ENCODE measurements around the gene QSOX2. TPM values are rescaled to one million over a fixed set of nuclear protein-coding genes. Genes with fewer than 3 reads are reported as not detected.

The QSOX2 gene
- total RNA-seq, 2 experiments from 2014 or later: 14.4 TPM

- POLR2A ChIA-PET: no interaction called here
- no peaks in the 10 kb centered on the region for H3K9me3 Mint-ChIP-seq
- H3K4me3 ChIP-seq (ENCODE audit: low read length): no peak overlapping the region
- no peak overlapping the region for H3K4me3 Mint-ChIP-seq
- intact Hi-C loops (cut with DNase I, micrococcal nuclease): no loop called here
- no peaks in the 10 kb centered on the region for H3K36me3 ChIP-seq (ENCODE audit: insufficient read depth, low read length)
- CTCF ChIA-PET: no interaction called here
- H3K4me1 Mint-ChIP-seq (ENCODE audit: low read depth): no peaks in the 10 kb centered on the region
- ATAC-seq (ENCODE audit: poor library complexity) (no peak), DNase-seq (no peak)
- no peak overlapping the region for H3K27ac ChIP-seq (ENCODE audit: low read depth in 1 of 2, low read length in 2 of 2)
- no peaks in the 10 kb centered on the region for H3K4me1 ChIP-seq (ENCODE audit: insufficient read depth, low read length)
- H3K36me3 Mint-ChIP-seq (ENCODE audit: low read depth): no peaks in the 10 kb centered on the region
- H3K27me3 ChIP-seq (ENCODE audit: control insufficient read depth in 1 of 2, insufficient read depth in 2 of 2, low read length in 2 of 2): peaks cover 57 to 67% of the 10 kb centered on the region in 2 experiments
- TF ChIP-seq CTCF (IDR thresholded peaks at IDR 0.05): no peak
- peaks cover 61% of the 10 kb centered on the region for H3K27me3 Mint-ChIP-seq
- no peak overlapping the region for H3K27ac Mint-ChIP-seq
- H3K9me3 ChIP-seq (ENCODE audit: control insufficient read depth in 1 of 2, insufficient read depth in 1 of 2, low read length in 2 of 2): peaks cover 0 to 27% of the 10 kb centered on the region in 2 experiments
Measured at GRCh38 chr9:136192289-136193126, 53.1 kb downstream of the QSOX2 start.

GRCh38 chr9:136191960-136192286 lies 53.7 kb downstream of the QSOX2 start:
- Histone ChIP-seq H3K36me3 (ENCODE audit: insufficient read depth, low read length) (no peaks in the 10 kb centered on the region), H3K4me1 (ENCODE audit: insufficient read depth, low read length) (no peaks in the 10 kb centered on the region), H3K9me3 (ENCODE audit: control insufficient read depth in 1 of 2, insufficient read depth in 1 of 2, low read length in 2 of 2) (peaks cover 0 to 26% of the 10 kb centered on the region in 2 experiments), H3K27me3 (ENCODE audit: control insufficient read depth in 1 of 2, insufficient read depth in 2 of 2, low read length in 2 of 2) (peaks cover 53 to 63% of the 10 kb centered on the region in 2 experiments), H3K27ac (ENCODE audit: low read depth in 1 of 2, low read length in 2 of 2) (no peak overlapping the region), H3K4me3 (ENCODE audit: low read length) (no peak overlapping the region)
- Mint-ChIP-seq H3K4me1 (ENCODE audit: low read depth) (no peaks in the 10 kb centered on the region), H3K9me3 (no peaks in the 10 kb centered on the region), H3K4me3 (no peak overlapping the region), H3K36me3 (ENCODE audit: low read depth) (no peaks in the 10 kb centered on the region), H3K27me3 (peaks cover 66% of the 10 kb centered on the region), H3K27ac (no peak overlapping the region)
- CTCF ChIA-PET: no interaction called here
- TF ChIP-seq CTCF (IDR thresholded peaks at IDR 0.05): no peak
- intact Hi-C loops (cut with DNase I, micrococcal nuclease): no loop called here
- no peak for ATAC-seq (ENCODE audit: poor library complexity)
- POLR2A ChIA-PET: no interaction called here
- DNase-seq: no peak

- Histone ChIP-seq H3K27ac (ENCODE audit: low read depth in 1 of 2, low read length in 2 of 2) (no peak overlapping the region), H3K36me3 (ENCODE audit: insufficient read depth, low read length) (no peaks in the 10 kb centered on the region), H3K4me1 (ENCODE audit: insufficient read depth, low read length) (no peaks in the 10 kb centered on the region), H3K9me3 (ENCODE audit: control insufficient read depth in 1 of 2, insufficient read depth in 1 of 2, low read length in 2 of 2) (peaks cover 0 to 20% of the 10 kb centered on the region in 2 experiments), H3K27me3 (ENCODE audit: control insufficient read depth in 1 of 2, insufficient read depth in 2 of 2, low read length in 2 of 2) (peaks cover 48 to 60% of the 10 kb centered on the region in 2 experiments), H3K4me3 (ENCODE audit: low read length) (no peak overlapping the region)
- intact Hi-C loops (cut with DNase I, micrococcal nuclease): no loop called here
- Mint-ChIP-seq H3K27ac (no peak overlapping the region), H3K4me3 (no peak overlapping the region), H3K9me3 (no peaks in the 10 kb centered on the region), H3K36me3 (ENCODE audit: low read depth) (no peaks in the 10 kb centered on the region), H3K4me1 (ENCODE audit: low read depth) (no peaks in the 10 kb centered on the region), H3K27me3 (peaks cover 65% of the 10 kb centered on the region)
- ATAC-seq (ENCODE audit: poor library complexity) (no peak), DNase-seq (no peak)
- ChIA-PET POLR2A (no interaction called here), CTCF (no interaction called here)
- no peak for TF ChIP-seq CTCF (IDR thresholded peaks at IDR 0.05)
Measured at GRCh38 chr9:136191099-136191959, 54.3 kb downstream of the QSOX2 start.
